Measurements from ENCODE around the gene CRYBG3.

Gene CRYBG3

DNA sequence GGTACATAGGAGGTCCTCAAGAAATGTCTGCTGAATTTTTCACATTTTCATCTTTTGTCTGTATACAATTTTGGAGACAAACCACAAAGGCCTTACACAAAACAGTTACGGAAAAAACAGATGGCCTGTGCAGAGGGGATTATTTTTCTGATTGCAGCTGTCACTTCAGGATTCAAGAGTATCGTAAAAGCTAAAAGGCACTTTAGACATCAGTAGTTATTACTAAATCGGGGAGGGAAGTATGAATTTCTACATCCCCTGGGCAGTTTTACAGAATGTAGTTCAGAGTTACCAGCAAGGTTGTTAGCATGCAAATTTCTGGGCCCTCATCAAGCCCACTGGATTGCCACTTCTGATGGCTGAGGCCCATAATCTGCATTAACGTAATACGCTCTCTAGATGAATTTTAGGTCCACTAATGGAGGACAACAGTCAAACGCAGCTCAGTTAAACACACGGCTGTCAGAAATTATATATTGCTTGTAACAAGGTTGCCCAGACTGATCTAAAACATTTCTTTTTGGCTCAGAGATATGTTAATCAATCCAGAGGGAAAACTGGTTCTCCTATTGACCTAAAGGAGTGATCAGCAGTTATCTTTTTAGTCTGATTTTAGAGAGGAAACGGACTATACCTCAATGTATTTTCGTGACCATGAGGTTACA lies 149.3 kb downstream of the CRYBG3 start:
- ATAC-seq (replicated peaks) (no peak), DNase-seq (no peak)
- Mint-ChIP-seq H3K36me3 (peaks cover 6 to 12% of the 10 kb centered on the region in 2 donors), H3K4me1 (peaks cover 30 to 58% of the 10 kb centered on the region in 2 donors), H3K27me3 (no peaks in the 10 kb centered on the region), H3K4me3 (peak overlapping the region; percentile 84 to 90), H3K27ac (peak overlapping the region; percentile 94), H3K9me3 (no peaks in the 10 kb centered on the region)

DNA sequence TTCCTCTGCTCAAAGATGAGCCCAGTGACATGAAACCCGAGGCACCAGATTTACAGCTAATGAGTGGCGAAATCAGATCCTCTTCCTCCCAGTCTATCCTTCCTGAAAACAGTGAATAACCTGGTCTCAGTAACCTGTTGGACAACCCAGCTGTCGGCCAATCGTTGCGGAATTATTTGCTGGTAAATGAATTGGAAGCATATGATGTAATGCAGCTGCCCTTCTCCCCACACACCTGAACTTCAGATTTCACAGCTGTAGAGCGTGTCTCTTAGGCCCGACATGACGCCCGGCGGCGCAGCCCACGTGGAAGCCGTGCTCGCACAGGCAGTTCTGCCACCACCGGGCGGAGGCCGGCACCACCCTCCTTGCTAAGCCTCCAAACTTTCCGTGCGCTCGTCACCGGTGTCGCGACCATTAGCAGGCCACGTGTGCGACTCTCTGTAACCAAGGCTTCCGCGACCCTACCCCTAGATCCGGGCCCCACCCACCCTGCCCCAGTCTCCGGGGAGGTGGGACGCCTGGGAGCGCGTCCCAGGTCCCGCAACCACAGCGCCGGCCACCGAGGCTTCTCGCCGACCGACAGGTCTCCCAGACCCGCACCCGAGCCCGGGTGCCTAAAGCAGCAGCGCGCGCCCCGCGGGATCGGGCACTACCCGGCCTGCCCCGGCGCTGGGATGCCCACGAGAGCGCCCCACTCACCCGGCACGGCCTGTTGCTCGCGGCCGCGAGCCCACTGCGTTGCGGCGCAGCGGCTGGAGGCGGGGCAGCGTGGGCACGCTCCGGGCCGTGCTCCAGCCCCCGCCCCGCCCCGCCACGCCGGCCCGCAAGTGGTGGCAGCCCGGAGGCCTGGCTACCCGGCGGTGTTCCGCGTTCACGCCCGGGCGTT lies 150.1 kb downstream of the CRYBG3 start, which contains the start of gene RIOX2:
Gene RIOX2 (minus strand): TSS at position 753 of the 889 bp plus-strand sequence. CDS start 4,838 bp downstream, outside the sequence.
- peaks cover 6 to 7% of the 10 kb centered on the region in 2 donors for H3K36me3 Mint-ChIP-seq
- peak; percentile 93 to 94 for ATAC-seq (replicated peaks)

DNA sequence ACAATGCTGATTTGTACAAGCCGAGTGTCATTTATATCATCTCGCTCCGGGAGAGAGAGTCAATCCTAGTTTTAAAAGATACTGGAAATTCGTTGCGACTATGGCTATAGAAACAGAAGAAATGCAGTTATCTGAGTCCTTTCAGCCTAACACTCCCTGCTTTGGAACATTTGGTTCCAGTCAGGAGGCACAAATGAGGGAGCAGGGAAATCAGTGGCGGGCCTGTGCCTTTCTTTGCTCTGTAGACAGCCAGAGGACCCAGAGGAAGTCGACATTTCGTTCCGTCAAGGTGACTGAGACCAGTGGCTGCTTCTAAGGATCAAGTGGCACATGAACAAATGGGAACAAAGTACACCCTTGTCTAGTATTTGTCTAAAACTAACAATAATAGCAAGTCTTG lies 151.2 kb downstream of the CRYBG3 start:
- Mint-ChIP-seq H3K27ac (no peak overlapping the region), H3K4me1 (peaks cover 25 to 44% of the 10 kb centered on the region in 2 donors)
- ATAC-seq (replicated peaks) = no peak

More for the DNA sequence above, 150.1 kb downstream of the CRYBG3 start, which contains the start of gene RIOX2:
- no peaks in the 10 kb centered on the region for H3K27me3 Mint-ChIP-seq
- H3K9me3 Mint-ChIP-seq = no peaks in the 10 kb centered on the region
- H3K27ac Mint-ChIP-seq = peak within 1 kb of the TSS; percentile 94
- peak within 1 kb of the TSS; percentile 84 to 90 for H3K4me3 Mint-ChIP-seq
- peaks cover 30 to 54% of the 10 kb centered on the region in 2 donors for H3K4me1 Mint-ChIP-seq
- DNase-seq = peak; percentile 74

DNA sequence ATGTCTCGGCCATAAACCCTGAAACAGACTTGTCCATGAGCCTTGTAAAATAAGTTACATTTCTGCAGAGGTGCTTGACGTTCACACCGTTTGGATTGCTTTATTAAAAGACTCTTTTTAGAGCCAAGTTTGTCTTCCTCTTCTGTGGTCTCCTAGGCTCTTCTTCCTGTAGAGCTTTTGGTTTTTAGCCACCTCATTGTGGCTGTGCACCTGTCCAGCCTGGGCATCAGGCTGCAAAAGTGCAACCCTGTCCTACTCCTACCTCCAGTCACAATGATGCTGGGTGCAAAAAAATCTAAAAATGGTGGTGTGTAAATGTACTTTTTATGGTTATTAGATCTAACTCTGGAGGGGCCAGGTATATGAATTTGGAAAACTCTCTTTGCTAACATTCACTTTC lies 153.2 kb downstream of the CRYBG3 start:
- Mint-ChIP-seq H3K27me3 (no peaks in the 10 kb centered on the region), H3K9me3 (no peaks in the 10 kb centered on the region), H3K27ac (no peak overlapping the region), H3K4me3 (no peak overlapping the region), H3K4me1 (peaks cover 18 to 24% of the 10 kb centered on the region in 2 donors), H3K36me3 (no peaks in the 10 kb centered on the region)
- ATAC-seq (replicated peaks) = no peak
- no peak for DNase-seq

More for the DNA sequence above, 151.2 kb downstream of the CRYBG3 start:
- Mint-ChIP-seq H3K9me3 (no peaks in the 10 kb centered on the region), H3K27me3 (no peaks in the 10 kb centered on the region), H3K36me3 (no peaks in the 10 kb centered on the region), H3K4me3 (peak overlapping the region; percentile 65 to 79)
- DNase-seq = no peak

DNA sequence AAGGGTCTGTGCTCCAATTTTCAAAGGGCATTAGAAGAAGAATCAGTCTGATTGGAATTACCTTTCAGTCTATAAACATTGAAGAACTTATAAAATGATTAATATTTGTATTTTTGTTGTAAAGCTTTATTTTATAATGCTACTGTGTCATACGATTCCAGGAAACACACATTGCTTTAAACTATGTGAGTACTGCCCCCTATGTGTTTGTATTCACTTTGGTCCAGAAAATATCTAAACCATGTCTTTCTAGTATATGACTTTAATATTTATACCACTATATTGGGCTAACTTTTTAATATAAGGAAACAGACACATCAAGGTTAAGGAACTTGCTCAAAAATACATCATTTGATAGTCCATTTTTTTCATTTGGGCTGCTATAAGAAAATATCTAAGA lies 153.7 kb downstream of the CRYBG3 start:
- Mint-ChIP-seq H3K36me3 (no peaks in the 10 kb centered on the region), H3K4me1 (peaks cover 14 to 20% of the 10 kb centered on the region in 2 donors), H3K4me3 (no peak overlapping the region), H3K27me3 (no peaks in the 10 kb centered on the region), H3K27ac (no peak overlapping the region), H3K9me3 (no peaks in the 10 kb centered on the region)
- ATAC-seq (replicated peaks) (no peak), DNase-seq (no peak)

DNA sequence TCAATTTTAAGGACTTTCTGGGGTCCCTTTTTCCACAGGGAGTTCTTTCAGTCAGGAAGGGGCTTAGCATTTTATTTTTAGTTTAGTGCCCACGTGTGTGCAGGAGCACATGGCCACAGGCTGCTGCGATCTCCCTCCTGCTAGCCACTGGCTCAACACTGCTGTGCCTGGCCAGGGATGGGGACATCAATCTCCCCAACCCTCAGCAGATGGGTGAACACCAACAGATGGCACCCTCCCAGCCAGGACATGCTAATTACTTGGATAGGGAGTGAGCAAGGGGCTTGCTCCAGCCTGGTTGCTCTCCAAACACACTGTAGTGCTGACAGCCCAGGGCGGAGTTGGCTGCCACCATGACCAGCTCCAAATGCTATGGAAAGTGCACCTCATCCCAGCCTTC lies 157.8 kb downstream of the CRYBG3 start:
- Mint-ChIP-seq H3K27ac (no peak overlapping the region), H3K36me3 (no peaks in the 10 kb centered on the region), H3K27me3 (no peaks in the 10 kb centered on the region), H3K4me3 (no peak overlapping the region), H3K9me3 (no peaks in the 10 kb centered on the region), H3K4me1 (peaks cover 3 to 11% of the 10 kb centered on the region in 2 donors)
- DNase-seq (no peak), ATAC-seq (replicated peaks) (no peak)

DNA sequence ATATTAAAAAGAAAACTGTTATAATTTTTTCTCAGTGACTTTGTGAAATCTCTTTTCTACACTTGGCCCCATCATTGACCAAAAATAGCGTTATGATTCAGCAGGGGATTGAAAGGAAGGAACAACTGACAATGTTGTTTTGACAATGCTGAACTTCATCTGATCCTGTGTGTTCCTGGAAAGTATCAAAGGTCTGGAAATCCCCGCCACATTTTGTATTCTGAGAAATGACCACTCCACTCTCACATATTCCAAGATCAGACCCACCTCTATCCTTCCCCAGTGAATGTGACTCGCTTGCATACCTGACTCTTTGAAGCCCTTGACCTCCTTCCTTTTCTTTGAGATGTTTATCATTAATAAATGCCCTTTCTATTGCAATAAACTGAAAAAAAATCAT lies 160.1 kb downstream of the CRYBG3 start:
- Mint-ChIP-seq H3K27me3 (no peaks in the 10 kb centered on the region), H3K36me3 (no peaks in the 10 kb centered on the region), H3K27ac (no peak overlapping the region), H3K4me1 (peaks cover 0 to 6% of the 10 kb centered on the region in 2 donors), H3K9me3 (no peaks in the 10 kb centered on the region), H3K4me3 (no peak overlapping the region)
- ATAC-seq (replicated peaks) (peak in 1 of 2 donors; percentile 42), DNase-seq (no peak)

DNA sequence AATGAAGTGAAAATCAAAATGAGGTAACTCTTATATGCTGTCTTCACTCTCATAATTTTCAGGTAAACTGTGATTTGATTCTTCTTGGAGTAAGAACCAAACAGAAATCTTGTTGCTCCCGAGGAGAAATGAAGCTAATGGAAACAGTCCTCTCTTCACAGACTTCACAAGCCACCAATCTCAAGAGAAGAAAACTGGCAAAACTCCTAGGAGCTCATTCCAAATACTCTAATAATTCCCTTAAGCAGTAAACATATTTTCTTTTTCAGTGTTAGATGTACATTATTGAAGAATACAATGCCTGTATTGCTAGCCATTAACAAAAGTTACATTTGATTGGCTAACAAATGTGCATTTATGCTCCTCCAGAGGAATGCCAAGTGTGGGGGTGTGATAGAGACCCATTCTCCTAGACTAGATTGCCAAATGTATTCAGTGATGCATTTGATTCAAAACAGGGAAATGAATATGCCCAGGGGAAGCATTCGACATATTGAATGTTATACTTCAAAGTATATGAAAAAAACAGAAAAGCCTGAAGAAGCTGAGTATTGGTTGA lies 162.2 kb downstream of the CRYBG3 start:
- Mint-ChIP-seq H3K4me3 (no peak overlapping the region), H3K27me3 (no peaks in the 10 kb centered on the region)
- no peak for ATAC-seq (replicated peaks)

DNA sequence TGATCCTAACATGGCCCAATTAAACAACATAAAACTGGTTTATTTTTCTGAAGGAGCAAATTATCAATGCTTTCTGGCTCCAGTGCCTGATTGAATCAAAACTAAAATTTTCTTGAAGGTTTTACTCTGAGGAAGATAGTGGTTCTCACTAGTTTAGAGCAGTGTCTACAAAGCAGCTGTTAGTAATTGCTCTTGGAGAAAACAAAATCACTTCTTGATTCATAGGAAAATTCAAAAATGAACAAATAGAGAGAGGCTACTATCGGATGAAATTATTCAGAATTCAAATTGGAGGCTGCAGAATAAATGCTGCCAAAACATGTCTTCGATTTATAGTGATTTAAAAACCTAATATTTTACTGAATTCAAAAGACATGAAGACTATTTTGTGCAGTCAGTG lies 165.5 kb downstream of the CRYBG3 start:
- DNase-seq = no peak
- Mint-ChIP-seq H3K27ac (no peak overlapping the region), H3K27me3 (no peaks in the 10 kb centered on the region), H3K4me3 (no peak overlapping the region), H3K36me3 (no peaks in the 10 kb centered on the region), H3K4me1 (no peaks in the 10 kb centered on the region), H3K9me3 (peaks cover 3% of the 10 kb centered on the region in 2 donors)
- ATAC-seq (replicated peaks) = no peak

More for the DNA sequence above, 162.2 kb downstream of the CRYBG3 start:
- Mint-ChIP-seq H3K4me1 (peaks cover 0 to 6% of the 10 kb centered on the region in 2 donors), H3K27ac (no peak overlapping the region), H3K9me3 (peaks cover 3% of the 10 kb centered on the region in 2 donors), H3K36me3 (no peaks in the 10 kb centered on the region)
- no peak for DNase-seq

DNA sequence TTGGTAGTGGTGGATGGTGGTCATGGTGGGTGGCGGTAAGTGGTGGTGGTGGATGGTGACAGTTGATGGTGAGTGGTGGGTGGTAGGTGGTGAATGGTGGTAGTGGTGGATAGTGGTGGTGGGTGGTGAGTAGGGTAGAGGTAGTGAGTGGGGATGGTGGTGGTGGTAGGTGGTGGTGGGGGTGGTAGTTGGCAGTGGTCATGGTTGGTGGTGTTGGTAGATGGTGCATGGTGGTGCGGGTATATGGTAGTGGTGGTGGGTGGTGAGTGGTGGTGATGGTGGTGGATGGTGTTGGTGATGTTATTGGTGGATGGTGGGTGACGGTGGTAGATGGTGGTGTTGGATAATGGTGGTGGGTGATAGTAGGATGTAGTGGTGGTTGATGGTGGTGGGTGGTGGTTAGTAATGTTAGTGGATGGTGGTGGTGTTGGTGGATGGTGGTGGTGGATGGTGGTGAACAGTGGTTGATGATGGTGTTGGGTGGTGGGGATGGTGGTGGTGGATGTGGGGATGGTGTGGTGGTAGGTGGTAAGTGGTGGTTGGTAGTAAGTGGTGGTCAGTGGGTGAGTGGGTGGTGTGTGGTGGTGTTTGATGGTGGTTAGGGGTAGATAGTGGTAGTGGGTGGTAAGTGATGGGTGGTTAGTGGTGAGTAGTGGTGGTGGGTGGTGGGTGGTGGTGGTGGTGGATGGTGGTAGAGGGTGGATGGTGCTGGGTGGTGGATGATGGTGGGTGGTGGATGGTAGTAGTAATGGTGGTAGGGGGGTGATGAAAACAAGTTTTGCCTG lies 167.2 kb downstream of the CRYBG3 start:
- no peak for ATAC-seq (replicated peaks)
- Mint-ChIP-seq H3K27me3 (no peaks in the 10 kb centered on the region), H3K4me1 (no peaks in the 10 kb centered on the region), H3K27ac (no peak overlapping the region), H3K9me3 (peaks cover 3% of the 10 kb centered on the region in 2 donors), H3K4me3 (no peak overlapping the region), H3K36me3 (no peaks in the 10 kb centered on the region)
- DNase-seq = no peak

DNA sequence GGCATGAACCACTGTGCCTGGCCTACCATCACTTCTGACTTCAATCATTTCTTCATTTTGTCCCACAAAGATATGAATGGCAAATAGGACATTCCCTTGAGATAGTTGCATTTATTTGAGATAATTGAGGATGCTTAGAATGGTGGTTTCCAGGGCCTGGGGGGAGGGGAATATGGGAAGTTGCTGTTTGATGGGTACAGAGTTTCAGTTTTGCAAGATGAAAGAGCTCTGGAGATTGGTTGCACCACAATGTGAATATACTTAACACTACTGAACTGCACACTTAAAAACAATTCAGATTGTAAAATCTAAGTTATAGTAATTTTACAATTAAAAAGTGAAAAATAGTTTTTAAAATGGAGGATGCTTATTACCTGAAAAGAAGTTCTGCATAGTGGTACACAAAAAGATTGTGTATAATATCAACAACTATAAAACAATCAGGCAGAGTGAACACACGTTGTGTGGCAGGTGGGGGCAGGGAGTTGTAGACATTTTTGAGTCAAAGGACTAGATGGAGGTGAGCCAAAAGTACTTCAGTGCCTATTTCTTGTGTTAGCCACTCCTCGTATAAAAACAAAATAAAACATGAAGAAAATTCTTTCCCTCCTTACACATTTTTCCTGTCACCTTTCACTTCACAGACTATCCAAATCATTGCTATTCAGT lies 168.9 kb downstream of the CRYBG3 start:
- H3K4me3 Mint-ChIP-seq = no peak overlapping the region
- ATAC-seq (replicated peaks) = no peak

DNA sequence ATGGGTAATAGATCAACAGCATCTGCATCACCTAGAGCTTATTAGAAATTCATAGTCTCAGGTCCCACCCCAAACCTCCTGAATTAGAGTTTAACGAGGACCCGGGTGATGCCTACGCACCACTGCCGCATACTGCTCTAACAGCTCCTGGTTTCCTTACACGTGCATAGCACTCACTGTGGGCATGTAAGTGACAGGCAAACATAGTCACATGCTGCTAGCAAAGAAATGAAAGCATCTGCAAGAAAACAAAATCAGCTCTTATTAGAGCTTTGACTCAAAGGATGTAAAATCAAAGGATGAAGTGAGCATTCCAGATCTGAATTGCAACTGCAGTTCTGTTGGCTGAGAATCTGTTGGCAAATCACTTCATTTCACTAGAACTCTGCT lies 169.5 kb downstream of the CRYBG3 start:
- Mint-ChIP-seq H3K27ac (no peak overlapping the region), H3K9me3 (peaks cover 3% of the 10 kb centered on the region in 2 donors), H3K36me3 (no peaks in the 10 kb centered on the region), H3K27me3 (no peaks in the 10 kb centered on the region), H3K4me3 (no peak overlapping the region), H3K4me1 (no peaks in the 10 kb centered on the region)
- DNase-seq (no peak), ATAC-seq (replicated peaks) (no peak)

More for the DNA sequence above, 168.9 kb downstream of the CRYBG3 start:
- Mint-ChIP-seq H3K4me1 (no peaks in the 10 kb centered on the region), H3K27ac (no peak overlapping the region), H3K36me3 (no peaks in the 10 kb centered on the region), H3K27me3 (no peaks in the 10 kb centered on the region), H3K9me3 (peaks cover 3% of the 10 kb centered on the region in 2 donors)
- DNase-seq = no peak

DNA sequence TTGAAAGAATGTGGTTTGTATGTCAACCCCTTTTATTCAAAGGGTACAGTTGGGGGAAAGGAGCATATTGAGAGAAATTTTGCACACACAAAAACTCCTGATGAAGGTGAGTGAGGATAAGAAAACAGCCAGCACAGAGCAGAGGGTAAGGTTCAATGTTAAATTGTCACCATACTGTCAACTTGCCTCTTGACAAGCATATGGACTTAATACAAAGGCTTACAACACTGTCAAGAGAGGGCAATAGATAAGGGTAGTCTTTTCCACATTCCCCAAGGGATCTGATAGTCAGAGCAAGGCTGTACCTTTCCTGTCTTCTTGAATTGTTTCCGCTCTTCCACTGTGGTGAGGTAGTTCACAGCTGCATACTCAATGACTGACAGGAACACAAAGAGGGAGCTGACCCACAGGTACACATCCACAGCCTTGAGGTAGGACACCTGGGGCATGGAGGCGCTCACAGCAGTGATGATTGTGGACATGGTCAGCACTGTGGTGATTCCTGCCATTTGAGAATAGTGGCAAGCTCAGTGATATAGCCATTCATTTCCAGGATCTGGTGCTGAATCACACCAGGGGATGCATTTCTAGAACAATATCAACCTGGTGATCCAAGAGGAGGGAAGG lies 170.8 kb downstream of the CRYBG3 start:
- Mint-ChIP-seq H3K36me3 (no peaks in the 10 kb centered on the region), H3K27me3 (no peaks in the 10 kb centered on the region), H3K9me3 (peaks cover 3% of the 10 kb centered on the region in 2 donors), H3K4me1 (no peaks in the 10 kb centered on the region), H3K4me3 (no peak overlapping the region), H3K27ac (no peak overlapping the region)
- ATAC-seq (replicated peaks) (no peak), DNase-seq (no peak)
